ENCODE measurements around the gene SERPINB10.

DNA sequence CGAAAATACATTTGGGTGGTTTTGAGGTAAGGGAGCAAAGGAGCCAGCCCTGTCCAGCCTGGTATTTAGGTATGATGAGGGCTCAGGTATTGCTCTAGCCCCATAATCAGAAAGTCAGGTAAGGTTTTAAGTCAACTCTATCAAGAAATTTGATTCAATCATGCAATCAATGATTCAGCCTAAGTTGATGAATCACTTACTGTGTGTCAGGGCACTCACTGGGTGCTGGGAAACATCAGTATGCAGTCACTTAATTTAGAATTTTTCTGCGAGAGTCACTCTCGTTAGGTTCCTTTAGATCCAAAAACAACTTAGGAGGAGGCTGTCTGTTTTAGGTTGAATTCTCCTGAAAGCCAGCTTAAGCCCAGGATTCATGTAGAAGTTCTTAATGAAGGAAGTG is 37.9 kb upstream of the SERPINB10 start:
- TF ChIP-seq POLR2A (IDR thresholded peaks at IDR 0.05; ENCODE audit: low read length) (no peak), GATA1 (IDR thresholded peaks at IDR 0.05; ENCODE audit: low read depth, low read length) (no peak)
